ENCODE measurements around the gene HINT1.
"Not testable (repeated sequence)": the region's sequence is repeated elsewhere in the genome, so short reads cannot be mapped to it uniquely, and the experiment has no call there.

The HINT1 gene

DNA sequence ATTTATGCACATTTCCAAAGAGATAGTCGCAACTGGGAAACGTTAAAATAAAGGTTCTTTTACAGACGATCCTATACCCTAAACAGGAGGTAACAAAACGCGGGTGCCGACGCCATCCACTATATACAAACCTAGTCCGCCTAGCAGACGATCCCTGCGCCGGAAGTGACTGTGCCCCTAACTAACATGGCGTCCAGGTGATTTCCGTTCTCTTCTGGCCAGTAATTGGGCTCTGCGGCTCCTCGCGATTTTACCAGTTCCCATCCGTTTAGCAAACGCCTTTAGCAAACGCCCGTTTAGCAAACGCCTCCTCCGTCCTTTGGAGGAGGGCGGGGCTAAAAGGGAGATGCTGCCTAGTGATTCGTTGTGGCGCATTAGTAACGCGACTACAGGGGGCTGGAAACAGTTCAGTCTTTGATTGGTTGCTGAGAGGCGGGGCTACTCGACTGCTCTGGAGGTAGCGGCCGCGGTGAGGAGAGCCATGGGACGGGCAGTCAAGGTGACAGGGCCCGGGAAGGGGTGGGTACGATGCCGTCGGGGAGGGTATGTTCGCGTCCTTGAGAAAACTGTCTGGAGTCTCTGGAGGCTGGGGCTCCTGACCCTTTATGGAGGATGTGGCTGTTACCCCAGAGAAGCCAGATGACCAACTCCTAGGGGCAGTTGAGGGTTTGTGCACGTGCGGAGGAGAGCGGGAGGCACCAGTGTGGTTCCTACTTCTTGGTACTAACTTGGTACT, 5.7 kb upstream of the HINT1 start, which contains the start of gene LYRM7:
Gene LYRM7 (plus strand): TSS at position 405 of the 736 bp plus-strand sequence. CDS start 77 bp downstream, at position 482.
- DNase-seq (ENCODE audit: low read depth) = peak; percentile 86

DNA sequence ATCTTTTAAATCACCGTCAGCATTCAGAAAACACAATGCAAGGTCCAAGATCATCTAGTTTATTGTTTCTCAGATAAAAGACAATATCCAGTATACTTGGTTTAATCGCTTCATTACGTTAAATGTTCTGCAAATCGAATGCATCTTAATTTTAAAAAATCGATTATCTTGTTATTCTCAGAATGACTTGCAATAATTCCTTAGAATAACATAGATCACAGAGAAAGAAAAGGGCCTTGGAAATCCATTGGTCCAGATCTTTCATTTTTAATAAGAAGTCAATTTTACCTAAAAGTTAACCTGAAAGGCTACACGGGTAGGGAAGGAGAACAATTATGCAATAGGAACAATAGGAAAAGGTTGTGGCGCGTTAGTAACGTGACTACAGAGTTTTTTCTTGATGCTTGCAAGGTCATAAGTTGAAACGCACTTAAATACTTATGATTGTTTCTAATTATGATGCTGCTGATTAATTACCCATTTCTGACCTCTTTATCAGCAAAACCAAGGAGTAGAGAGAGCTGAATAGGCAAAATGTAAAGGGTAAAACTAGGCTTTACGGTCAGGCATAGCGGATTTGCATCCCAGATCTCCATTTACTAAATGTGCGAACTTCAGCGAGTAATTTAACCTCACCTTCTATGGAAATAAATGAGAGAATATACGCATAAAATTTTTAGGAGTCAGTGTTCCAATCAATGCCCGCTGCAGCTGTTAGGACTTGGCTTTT, 4.9 kb upstream of the HINT1 start:
- DNase-seq (ENCODE audit: low read depth) = no peak

DNA sequence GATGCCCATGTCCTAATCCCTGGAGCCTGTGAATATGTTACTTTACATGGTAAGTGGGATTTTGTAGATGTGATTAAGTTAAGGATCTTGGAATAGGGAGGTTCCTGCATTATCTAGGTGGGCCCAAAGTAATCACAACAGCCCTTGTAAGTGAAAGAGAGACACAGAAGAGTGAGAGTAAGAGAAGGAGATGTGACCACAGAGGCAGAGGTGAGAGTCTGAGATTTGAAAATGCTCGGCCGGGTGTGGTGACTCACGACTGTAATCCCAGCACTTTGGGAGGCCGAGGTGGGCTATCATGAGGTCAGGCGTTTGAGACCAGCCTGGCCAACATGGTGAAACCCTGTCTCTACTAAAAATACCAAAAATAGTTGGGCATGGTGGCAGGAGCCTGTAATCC, 2.6 kb upstream of the HINT1 start:
- DNase-seq (ENCODE audit: low read depth) = no peak

DNA sequence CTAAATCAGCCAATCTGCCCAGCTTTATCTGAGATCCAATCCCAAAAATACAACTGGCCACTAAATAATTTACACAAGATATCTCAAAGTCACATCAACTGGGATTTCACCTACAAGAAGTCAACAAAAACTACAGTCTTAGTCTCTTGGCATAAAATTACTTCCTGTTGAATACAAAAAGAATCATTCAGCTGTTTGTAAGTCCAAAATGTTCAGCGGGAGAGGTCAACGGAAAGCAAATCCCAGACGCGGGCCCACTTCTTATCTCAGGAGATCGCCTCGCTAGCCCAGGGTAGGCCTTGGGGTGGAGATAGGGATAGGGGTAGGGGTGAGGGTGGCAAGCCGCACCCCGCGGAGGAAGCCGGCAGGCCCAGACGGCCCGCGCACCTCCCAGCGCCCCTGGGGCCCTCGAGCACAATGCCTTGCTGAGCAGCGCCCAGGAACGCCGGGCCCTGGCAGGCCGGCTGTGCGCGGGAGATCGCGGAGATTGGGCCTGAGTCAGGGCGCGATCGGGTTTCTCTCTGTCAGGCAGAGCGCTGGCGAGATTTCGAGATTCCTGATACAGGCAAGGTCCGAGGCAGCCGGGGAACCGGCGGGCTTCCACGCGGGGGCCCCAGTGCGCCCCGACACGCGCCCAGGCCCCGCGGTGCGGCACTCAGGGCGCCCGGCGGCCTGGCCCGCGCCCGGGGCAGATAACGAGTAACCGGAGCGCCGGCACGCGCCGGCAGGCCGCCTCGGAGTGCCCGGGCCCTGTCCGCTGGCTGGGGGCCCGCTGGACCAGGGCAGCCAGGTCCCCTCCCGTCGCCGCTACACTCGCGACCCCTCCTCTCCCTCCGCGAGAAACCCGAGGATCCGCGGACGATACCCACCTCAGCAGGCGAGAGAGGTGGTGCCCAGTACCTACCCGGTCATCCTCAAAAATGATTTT, 601 bp downstream of the HINT1 start:
- peak; percentile 51 for DNase-seq (ENCODE audit: low read depth)

DNA sequence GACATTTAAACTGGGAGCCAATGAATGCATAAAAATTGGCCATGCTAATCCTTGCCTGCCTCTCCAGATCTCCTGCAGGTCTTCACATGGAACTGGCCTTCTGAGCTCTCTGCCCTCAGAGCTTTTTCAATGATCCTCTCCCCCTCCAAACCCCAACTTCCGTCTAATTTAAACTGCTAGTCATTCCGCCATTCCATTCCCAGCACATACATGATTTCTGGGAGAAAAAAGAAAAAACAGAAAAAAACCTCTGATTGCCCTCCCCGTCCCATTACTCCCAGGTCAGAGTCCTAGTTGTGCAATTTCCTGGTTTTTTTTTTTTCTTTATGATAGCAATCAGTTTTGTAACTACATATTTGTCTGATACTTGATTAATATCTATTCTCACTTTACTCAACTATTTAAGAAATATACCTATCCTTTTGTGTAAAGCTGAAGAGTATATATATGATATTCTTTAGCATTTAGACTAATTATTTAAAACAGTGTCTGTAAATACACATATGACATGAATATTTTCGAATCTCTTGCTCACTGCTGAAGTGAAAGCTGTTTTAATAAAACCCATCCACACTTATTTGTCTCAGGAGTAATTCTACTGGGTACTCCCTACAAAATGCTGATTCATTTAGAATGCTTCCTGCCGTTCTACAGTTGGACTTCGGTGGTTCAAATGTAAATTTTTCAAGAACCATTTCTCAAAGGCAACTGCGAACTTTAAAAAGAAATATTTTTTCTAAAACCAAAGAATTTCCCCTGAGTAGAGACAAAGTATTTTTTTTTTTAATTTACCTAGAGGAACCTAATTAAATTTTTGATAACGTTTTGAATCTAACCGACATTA, 1.6 kb downstream of the HINT1 start:
- no peak for DNase-seq (ENCODE audit: low read depth)

DNA sequence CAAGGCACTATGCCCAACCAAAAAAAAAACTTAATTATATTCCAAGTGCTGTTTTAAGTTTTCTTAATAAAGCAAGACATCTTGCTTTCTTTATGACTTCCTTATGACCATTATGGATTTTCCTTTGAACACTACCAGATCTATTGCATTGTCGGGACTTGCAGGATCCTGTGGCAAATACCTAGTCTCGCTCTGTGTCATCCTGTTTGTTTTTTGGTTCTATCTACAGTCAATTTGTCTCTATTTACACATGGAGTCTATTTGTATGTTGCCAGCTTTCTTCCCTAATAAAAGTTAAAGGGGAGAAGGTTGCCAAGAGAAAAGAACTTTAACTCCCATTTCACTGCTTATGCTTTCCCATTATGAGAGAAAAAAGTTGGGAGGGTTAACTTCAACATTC, 4.9 kb downstream of the HINT1 start:
- DNase-seq (ENCODE audit: low read depth) = no peak

DNA sequence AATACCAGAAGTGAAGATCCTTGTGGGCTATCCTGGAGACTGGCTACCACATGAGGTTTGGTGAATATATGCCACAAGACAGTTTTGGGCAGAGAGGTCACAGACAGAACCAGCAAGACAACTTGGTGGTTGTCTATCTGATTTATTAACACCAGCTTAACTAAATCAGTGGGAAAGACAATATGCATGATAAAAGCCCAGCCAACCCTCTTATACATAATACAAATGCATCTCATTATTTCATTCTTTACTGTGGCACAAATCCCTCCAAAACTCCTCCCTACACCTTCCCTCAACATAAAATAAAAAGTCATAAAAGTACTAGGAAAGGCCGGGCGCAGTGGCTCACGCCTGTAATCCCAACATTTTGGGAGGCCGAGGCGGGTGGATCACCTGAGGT, 8.1 kb downstream of the HINT1 start:
- DNase-seq (ENCODE audit: low read depth) = no peak

DNA sequence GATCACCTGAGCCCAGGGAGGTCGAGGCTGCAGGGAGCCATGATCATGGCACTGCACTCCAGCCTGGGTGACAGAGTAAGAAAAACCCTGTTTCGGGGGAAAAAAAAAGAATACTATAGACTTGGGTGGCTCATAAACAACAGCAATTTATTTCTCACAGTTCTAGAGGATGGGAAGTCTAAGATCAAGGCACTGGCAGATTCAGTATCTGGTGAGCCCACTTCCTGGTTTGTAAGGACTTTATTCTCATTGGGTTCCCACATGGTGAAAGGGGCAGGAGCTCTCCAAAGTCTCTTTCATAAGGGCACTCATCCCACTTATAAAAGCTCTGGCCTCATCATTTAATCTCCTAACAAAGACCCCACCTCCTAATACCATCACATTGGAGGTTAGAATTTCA, 8.7 kb downstream of the HINT1 start:
- no peak for DNase-seq (ENCODE audit: low read depth)

DNA sequence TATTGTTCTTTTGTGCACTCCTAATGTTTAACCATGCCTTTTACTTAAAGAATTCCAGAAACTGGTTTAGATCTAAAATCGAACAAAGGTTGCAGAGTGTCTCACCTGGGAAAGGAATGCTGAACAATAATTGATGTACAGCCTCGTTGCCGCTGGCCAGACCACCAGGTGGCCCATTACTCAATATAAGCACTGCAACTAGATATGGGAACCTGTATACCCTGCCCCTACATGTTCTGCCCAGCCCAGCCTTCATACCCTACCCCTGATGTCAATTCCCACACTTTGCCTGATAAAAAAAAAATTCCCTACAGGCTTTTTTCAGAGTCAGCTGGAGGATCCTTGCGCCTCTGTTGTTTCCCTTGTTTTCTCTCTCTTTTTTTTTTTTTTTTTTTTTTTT, 13.8 kb downstream of the HINT1 start:
- DNase-seq (ENCODE audit: low read depth) = no peak

DNA sequence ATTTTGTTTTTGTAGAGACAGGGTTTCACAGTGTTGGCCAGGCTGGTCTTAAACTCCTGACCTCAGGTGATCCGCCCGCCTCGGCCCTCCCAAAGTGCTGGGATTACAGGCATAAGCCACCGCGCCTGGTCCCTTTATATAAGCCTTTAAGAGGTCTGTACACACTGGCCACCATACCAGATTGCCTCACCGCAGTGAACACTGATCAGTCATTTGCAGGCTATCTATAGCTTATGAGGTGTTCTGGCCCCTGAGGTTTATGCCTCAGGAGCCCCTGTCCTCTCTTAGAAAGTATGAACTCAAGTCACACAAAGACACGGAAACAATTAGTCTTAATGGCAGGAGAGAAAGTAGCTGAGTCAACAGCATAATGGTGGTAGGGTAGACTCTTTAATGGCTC, 14.6 kb downstream of the HINT1 start:
- DNase-seq (ENCODE audit: low read depth) = no peak

DNA sequence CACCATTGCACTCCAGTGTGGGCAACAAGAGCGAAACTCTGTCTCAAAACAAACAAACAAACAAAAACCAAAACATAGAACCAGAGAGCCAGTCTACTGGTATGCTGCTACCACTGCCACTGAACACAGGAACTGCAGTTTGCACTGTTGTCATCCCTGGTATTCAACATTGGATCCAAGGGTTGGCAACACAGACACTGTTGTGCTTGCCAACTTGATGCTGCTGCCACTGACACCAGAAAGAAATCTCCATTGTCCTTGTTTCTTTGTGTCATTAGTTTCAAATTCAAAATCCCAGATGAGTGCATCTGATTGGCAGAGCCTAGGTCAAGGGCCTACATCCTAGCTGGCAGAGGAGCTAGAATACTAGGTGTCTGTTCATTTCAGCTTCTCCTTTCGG, 16.2 kb downstream of the HINT1 start:
- DNase-seq (ENCODE audit: low read depth) = no peak

DNA sequence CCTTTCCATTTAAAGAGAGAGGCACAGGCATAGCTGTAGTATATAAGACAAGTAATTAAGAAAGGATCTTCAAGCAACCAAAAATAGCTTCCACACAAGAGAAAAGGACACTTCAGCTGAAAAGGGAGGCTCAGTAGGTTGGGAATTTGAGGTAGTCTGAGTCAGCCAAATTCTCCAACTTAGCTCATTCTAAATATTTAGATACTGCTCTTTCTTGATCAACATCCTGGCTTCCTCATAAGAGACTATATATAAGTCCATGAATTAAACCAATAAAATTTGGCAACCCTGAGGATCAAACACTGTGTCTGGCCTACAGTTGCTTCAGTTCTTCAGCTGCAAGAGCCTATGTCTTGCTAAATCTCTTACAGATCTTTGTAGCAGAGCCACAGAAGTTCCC, 17.8 kb downstream of the HINT1 start:
- no peak for DNase-seq (ENCODE audit: low read depth)

DNA sequence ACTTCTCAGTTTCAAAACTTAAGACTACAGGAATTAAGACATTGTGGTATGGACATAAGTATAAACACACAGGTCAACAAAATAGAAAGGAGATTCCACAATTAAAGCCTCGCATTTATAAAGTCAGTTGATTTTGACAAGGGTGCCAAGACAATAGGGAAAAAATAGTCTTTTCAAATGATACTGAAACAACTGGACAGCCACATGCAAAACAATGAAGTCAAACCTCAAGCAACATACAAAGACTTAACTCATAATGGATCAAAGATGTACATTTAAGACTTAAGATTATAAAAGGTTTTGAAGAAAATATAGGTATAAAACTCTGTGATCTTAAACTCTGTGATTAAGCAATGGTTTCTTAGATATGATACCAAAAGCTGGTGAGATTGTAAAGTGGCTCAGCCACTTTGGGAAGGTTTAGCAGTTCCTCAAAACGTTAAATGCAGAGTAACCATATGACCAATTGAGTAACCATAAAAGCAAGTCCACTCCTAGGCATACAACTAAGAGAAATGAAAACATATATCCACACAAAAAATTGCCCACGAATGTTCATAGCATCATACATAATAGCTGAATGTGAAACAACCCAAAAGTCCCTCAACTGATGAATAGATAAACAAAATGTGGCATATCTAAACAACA, 22.0 kb downstream of the HINT1 start:
- DNase-seq (ENCODE audit: low read depth) = no peak

DNA sequence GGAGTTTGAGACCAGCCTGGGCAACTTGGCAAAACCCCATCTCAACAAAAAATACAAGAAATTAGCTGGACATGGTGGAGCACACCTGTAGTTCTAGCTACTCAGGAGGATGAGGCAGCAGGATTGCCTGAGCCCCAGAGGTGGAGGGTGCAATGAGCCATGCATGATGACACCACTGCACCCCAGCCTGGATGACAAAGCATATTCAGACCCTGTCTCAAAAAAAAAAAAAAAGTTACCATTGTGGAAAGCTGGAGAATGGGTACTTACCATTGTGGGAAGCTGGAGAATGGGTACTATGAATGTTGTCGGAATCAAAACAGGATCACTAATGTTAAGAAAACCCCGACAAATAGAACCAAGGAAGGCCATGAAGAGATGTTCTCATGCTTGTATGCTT, 25.7 kb downstream of the HINT1 start:
- no peak for DNase-seq (ENCODE audit: low read depth)

DNA sequence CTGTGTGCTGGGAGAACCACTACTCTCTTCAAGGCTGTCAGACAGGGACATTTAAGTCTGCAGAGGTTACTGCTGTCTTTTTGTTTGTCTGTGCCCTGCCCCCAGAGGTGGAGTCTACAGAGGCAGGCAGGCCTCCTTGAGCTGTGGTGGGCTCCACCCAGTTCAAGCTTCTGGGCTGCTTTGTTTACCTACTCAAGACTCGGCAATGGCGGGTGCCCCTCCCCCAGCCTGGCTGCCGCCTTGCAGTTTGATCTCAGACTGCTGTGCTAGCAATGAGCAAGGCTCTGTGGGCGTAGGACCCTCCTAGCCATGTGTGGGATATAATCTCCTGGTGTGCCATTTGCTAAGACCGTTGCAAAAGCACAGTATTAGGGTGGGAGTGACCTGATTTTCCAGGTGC, 26.6 kb downstream of the HINT1 start:
- not testable (repeated sequence) for DNase-seq (ENCODE audit: low read depth)

DNA sequence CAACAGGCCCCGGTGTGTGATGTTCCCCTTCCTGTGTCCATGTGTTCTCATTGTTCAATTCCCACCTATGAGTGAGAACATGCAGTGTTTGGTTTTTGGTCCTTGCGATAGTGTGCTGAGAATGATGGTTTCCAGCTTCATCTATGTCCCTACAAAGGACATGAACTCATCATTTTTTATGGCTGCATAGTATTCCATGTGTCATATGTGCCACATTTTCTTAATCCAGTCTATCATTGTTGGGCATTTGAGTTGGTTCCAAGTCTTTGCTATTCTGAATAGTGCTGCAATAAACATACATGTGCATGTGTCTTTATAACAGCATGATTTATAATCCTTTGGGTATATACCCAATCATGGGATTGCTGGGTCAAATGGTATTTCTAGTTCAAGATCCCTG, 32.0 kb downstream of the HINT1 start:
- not testable (repeated sequence) for DNase-seq (ENCODE audit: low read depth)

DNA sequence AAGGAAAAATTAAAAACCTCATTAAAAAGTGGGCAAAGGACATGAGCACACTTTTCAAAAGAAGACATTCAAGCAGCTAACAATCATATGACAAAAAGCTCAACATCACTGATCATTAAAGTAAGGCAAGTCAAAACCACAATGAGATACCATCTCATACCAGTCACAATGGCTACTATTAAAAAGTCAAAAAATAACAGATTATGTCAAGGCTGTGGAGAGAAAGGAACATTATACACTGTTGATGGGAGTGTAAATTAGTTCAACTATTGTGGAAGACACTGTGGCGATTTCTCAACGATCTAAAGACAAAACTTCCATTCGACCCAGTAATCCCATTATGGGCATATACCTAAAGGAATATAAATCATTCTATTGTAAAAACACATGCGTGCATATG, 35.8 kb downstream of the HINT1 start:
- no peak for DNase-seq (ENCODE audit: low read depth)

DNA sequence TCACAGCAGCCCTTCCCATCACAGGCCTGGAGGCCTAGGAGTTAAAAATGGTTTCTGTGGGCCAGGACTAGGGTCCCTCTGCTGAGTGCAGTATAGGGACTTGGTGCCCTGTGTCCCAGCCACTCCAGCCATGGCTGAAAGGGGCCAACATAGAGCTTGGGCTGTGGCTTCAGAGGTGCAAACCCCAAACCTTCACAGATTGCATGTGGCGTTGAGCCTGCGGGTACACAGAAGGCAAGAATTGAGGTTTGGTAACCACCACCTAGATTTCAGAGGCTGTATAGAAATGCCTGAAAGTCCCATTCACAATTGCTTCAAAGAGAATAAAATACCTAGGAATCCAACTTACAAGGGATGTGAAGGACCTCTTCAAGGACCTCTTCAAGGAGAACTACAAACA, 37.8 kb downstream of the HINT1 start:
- DNase-seq (ENCODE audit: low read depth) = not testable (repeated sequence)

DNA sequence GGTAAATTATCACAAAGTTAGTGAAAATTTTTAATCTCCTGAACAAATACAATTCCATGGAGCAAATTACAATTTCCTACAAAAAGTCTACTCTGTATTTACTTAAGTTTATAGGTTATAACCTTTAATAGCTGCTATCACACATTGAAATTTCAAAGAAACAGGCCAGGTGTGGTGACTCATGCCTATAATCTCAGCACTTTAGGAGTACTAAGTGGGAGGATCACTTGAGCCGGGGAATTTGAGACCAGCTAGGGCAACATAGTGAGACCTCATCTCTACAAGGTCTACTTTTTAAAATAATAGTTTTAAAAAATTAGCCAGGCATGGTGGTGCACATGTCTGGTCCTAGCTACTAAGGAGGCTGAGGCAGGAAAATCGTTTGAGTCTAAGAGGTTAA, 50.3 kb downstream of the HINT1 start:
- no peak for DNase-seq (ENCODE audit: low read depth)

DNA sequence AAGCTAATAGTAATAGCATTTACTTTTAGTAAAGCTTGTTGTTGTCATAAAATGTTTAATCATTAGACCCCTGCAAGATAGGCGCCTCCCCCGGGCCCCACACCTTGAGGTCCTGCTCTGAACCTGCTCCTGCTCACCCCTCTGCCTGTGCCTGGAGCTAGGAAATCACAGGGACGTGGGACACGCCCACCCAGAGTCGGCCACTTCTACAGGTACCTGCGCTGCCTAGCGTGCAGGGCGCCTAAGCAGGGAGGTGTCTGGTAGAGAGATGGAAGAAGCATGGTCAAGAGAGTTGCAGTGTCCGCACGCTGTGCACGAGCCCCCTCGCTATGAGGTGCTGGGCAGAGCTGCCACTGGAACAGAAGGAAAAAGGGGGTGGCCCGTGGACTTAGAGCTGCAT, 52.6 kb downstream of the HINT1 start:
- no peak for DNase-seq (ENCODE audit: low read depth)

DNA sequence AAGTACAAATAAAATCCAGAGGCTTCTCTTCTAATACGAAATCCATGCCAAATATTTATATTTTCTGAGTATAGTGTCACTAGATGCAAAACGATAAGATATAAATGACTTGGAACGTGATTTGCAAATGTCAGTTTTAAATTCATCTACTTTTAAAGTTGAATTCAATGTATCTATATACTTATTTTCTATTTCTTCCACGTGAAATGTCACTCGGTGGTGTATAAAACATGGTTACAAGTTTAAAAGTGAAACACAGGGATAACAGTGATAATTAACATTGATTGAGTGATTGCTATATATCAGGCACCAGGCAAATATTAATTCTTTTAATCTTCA, 54.8 kb downstream of the HINT1 start:
- no peak for DNase-seq (ENCODE audit: low read depth)

Measured in stimulated activated CD8-positive, alpha-beta memory T cell treated with anti-CD3 and anti-CD28 coated beads, Interleukin-4, amount 100 ng/mL, for 24 hours (primary cell).